Measurements from ENCODE around the gene VEGFB. TPM values are rescaled to one million over a fixed set of nuclear protein-coding genes. Genes with fewer than 3 reads are reported as not detected.

Gene VEGFB, protein sequence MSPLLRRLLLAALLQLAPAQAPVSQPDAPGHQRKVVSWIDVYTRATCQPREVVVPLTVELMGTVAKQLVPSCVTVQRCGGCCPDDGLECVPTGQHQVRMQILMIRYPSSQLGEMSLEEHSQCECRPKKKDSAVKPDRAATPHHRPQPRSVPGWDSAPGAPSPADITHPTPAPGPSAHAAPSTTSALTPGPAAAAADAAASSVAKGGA
- 10 to 100 TPM; 80.0 to 80.3 TPM for total RNA-seq

DNA sequence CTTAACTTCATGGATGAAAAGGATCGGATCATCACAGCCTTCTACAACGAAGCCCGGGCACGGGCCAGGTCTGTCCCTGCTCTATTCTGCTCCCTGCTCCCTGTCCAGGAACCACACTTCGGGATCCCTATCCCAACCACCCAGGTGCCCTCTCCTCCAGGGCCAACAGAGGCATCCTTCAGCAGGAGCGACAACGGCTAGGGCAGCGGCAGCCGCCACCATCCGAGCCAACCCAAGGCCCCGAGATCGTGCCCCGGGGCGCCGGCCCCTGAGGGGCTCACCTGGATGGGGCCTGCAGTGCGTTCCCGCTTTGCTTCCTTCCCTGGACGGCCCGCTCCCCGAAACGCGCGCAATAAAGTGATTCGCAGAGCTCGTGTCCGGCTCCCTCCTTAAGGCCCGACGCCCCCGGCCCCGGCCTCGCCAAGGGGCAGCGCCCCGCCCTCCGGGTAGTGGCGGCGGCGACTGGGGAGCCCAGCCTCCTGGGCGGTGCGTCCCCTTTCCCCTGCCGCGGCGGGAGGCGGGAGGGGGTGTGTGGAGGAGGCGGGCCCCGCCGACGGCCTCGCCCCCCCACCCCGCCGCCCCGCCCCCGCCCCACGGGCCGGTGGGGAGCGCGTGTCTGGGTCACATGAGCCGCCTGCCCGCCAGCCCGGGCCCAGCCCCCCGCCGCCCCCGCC lies at the start of gene VEGFB:
VEGFB (plus strand) TSS at position 672 of the 674 bp plus-strand sequence. CDS start 250 bp downstream, outside the sequence.
- intact Hi-C loops (cut with DNase I, micrococcal nuclease), result loop anchor here in 1 of 2 experiments (5.0 kb wide), 1 partner anchor 247 kb away; the partner anchor contains the start of gene OTUB1

DNA sequence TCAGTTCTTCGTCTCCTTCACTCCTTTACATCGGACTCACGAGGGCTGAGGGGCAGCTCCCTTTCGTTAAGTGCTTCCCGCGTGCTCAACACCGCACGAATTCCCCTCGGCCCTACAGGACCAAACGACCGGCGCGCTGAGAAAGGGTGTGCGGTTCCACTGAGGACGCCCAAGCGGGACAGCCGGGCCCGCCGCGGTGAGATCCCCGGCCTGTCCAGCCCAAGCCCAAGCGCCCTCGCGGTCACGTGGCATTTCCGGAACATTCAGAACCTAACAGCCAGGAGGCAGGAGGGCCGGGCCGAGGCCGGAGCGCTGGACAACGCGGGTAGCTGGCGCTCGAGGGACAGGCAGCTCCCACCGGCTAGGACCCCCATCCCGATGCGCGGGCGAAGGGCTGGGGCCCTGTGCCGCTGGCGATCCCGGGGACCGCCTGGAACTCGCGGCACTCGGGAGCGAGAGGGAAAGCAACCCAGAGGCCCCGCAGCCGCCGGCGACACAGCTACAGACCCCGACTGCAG lies 49.1 kb upstream of the VEGFB start:
- ChIA-PET POLR2A (interaction anchor here (0.9 to 2.3 kb wide), 9 partner anchors 9 to 1432 kb away, joined by 3 to 24 read pairs (median 3); partner anchors contain the start of genes FERMT3, PPP1R14B, PRDX5 and TRMT112), CTCF (interaction anchor here (0.6 to 3.9 kb wide), 10 partner anchors 9 to 340 kb away, joined by 3 to 40 read pairs (median 4); partner anchors contain the start of genes FERMT3, FKBP2, PRDX5 and TRMT112)
- Mint-ChIP-seq H3K27me3 (no peaks in the 10 kb centered on the region), H3K4me3 (no peak overlapping the region), H3K36me3 (ENCODE audit: low read depth) (peaks cover 12% of the 10 kb centered on the region), H3K4me1 (peaks cover 40% of the 10 kb centered on the region), H3K9me3 (ENCODE audit: low read depth) (no peaks in the 10 kb centered on the region), H3K27ac (peak overlapping the region; percentile 92)
- intact Hi-C loops (cut with DNase I, micrococcal nuclease), result loop anchor here (1.0 to 10.0 kb wide), 13 partner anchors 18 to 1458 kb away; partner anchors contain the start of genes MACROD1 (in 2 of the 2), COX8A (in 1 of the 2), DNAJC4 (in 1 of the 2) and ESRRA (in 1 of the 2)
- no peak for DNase-seq
- no peak for ATAC-seq

More for the DNA sequence above, at the start of gene VEGFB:
- ChIA-PET CTCF (no interaction called here), POLR2A (no interaction called here)
- H3K4me3 Mint-ChIP-seq, result peak within 1 kb of the TSS; percentile 84
- ATAC-seq (peak; percentile 49), DNase-seq (peak; percentile 81)
- peak within 1 kb of the TSS; percentile 81 for H3K27ac Mint-ChIP-seq
- H3K27me3 Mint-ChIP-seq, result no peaks in the 10 kb centered on the region
- H3K36me3 Mint-ChIP-seq (ENCODE audit: low read depth), result peaks cover 26% of the 10 kb centered on the region
- H3K4me1 Mint-ChIP-seq, result peaks cover 22% of the 10 kb centered on the region
- H3K9me3 Mint-ChIP-seq (ENCODE audit: low read depth), result no peaks in the 10 kb centered on the region

DNA sequence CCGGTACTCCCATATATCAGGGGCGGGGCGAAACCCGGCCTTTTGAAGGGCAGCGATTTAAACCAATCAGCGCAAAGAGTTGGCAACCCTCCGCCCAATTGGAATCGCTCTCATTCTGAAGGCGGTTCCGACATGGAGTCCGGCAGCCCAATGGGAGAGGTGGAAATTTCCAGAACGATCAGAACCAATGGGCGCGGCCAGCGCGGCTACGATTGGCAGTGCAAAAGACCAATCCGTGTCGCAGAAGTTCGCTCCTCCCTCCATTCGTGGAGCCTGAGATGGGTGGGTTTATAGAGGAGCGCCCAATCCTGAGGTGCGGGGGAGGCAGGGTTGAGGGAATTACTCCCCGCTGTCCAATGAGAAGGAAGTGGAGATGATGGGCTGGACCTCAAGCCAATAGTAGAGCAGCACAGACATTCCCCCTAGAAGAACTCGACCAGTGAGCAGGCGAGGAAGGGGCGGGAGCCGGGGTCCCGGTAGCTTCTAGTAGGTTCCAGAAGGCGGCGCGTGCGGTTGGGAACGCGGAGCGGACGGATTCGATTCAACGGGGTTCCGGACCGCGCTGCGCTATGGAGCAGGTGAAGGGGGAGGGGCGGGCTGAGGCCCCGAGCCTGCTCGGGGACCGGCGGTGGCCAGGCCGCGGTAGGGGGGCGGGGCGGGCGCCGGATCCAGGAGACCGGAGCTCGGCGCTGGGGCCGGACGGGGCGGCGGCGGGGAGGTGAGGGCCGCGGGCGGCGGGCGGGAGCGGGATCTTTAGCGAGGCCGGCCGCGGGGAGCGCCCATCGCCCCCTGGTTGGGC lies 48.5 kb upstream of the VEGFB start, which contains the start of gene STIP1:
STIP1 (plus strand) TSS at position 479 of the 799 bp plus-strand sequence; CDS start at position 570, 91 bp downstream.
- peaks cover 42% of the 10 kb centered on the region for H3K4me1 Mint-ChIP-seq

DNA sequence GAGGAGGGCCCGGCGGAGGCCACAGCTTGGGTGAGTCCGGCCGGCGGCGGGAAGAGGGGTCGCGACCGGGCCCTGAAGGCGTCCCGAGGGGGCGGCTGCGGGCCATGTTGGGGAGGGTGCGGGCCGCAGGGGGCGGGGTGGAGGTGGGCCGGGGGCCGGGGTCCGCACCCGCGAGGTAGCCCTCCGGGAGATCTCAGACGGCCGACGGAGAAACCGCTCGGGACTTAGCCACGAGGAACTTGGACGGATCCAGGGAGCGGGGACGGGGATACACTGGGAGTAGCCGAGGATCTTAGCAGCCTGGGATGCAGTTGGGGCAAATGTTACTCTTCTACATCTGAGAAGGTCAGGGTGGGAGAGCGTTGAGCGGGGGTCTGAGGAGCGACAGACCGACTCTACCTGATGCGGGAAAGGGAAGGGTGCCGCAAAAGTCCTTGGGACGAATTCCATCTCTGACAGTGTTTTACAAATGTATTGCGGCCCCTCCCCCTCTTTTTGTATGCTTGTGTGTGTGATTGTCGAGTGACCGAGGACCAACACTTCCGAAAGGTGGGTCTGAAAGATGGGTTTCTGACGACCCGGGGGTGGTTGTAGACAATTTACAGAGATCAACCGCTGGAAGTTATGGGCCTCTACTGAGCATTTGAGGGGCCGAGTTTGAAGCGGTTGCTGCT lies 47.8 kb upstream of the VEGFB start:
- CTCF ChIA-PET, result interaction anchor here (0.5 to 3.9 kb wide), 5 partner anchors 19 to 1336 kb away, joined by 3 to 40 read pairs (median 3); partner anchors contain the start of genes FERMT3, PRDX5 and TRMT112
- Mint-ChIP-seq H3K27me3 (no peaks in the 10 kb centered on the region), H3K4me1 (peaks cover 43% of the 10 kb centered on the region), H3K9me3 (ENCODE audit: low read depth) (no peaks in the 10 kb centered on the region), H3K4me3 (no peak overlapping the region), H3K36me3 (ENCODE audit: low read depth) (peaks cover 17% of the 10 kb centered on the region), H3K27ac (no peak overlapping the region)
- DNase-seq (peak; percentile 64), ATAC-seq (no peak)
- intact Hi-C loops (cut with DNase I, micrococcal nuclease), result loop anchor here (1.0 to 10.0 kb wide), 11 partner anchors 20 to 1459 kb away; partner anchors contain the start of genes NUDT22 (in 2 of the 2), TRPT1 (in 2 of the 2), ESRRA (in 1 of the 2) and FERMT3 (in 1 of the 2)
- POLR2A ChIA-PET, result interaction anchor here (0.6 to 2.3 kb wide), 12 partner anchors 11 to 1346 kb away, joined by 3 to 24 read pairs (median 5); partner anchors contain the start of genes FERMT3, NUDT22, PPP1R14B and PRDX5

More for the DNA sequence above, 48.5 kb upstream of the VEGFB start, which contains the start of gene STIP1:
- H3K4me3 Mint-ChIP-seq, result no peak within 1 kb of the TSS
- H3K36me3 Mint-ChIP-seq (ENCODE audit: low read depth), result peaks cover 17% of the 10 kb centered on the region
- peak within 1 kb of the TSS; percentile 92 for H3K27ac Mint-ChIP-seq
- no peaks in the 10 kb centered on the region for H3K27me3 Mint-ChIP-seq
- ChIA-PET POLR2A (interaction anchor here (1.0 to 2.3 kb wide), 10 partner anchors 10 to 504 kb away, joined by 3 to 24 read pairs (median 4); partner anchors contain the start of genes FERMT3, NUDT22, PPP1R14B and PRDX5), CTCF (interaction anchor here (0.5 to 3.9 kb wide), 7 partner anchors 10 to 287 kb away, joined by 3 to 40 read pairs (median 5); partner anchors contain the start of genes FERMT3, FKBP2, PRDX5 and TRMT112)
- H3K9me3 Mint-ChIP-seq (ENCODE audit: low read depth), result no peaks in the 10 kb centered on the region
- ATAC-seq, result peak; percentile 92
- peak; percentile 99 for DNase-seq
- intact Hi-C loops (cut with DNase I, micrococcal nuclease), result loop anchor here (1.0 to 10.0 kb wide), 18 partner anchors 19 to 1459 kb away; partner anchors contain the start of genes ESRRA (in 2 of the 2), MACROD1 (in 2 of the 2), NUDT22 (in 2 of the 2) and TRPT1 (in 2 of the 2)

DNA sequence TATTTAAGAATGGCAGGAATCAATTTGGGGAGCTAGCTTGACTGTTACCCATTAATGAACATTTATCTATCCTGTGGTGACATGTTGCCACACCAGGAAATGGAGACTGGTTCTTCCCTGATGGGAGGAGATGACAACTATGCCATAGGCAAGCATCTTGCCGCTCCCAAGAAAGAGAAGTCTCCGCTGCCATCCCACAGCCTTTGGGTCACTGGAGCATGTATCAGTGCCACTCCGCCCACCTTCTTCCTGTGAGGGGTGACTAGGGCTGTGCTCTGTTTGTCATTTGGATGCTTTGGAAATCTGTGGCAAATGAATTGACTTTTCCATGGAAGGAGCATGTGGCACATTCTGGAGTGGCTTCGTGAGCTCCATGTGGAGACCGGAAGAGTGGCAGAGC lies 42.0 kb upstream of the VEGFB start:
- H3K9me3 Mint-ChIP-seq (ENCODE audit: low read depth), result no peaks in the 10 kb centered on the region
- intact Hi-C loops (cut with DNase I, micrococcal nuclease), result no loop called here

DNA sequence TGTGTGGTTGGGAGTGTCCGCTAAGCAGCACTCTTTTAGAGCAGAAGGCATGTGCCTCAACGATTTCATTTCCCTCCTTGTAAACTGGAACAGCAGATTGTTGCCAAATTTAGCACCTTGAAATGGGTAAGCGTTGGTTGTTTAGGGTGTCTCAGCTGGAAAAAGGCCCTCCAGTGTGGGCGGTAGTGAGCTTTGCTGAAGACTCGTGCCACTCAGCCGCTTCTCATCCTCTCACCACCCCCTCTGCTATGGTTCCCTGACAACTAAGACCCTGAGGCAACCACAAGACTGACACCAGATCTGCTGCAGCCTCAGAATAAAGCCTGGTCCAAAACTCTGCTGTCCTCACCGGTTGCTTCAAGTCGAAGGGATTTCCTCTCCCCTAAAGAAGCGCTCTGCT lies 37.8 kb upstream of the VEGFB start:
- ATAC-seq, result no peak
- ChIA-PET POLR2A (interaction anchor here (0.7 kb wide), 1 partner anchor 11 kb away, joined by 3 read pairs; no protein-coding TSS in a partner anchor), CTCF (interaction anchor here (0.9 to 7.1 kb wide), 2 partner anchors 9 to 40 kb away, joined by 4 to 40 read pairs; partner anchors contain the start of gene FERMT3)
- Mint-ChIP-seq H3K27me3 (no peaks in the 10 kb centered on the region), H3K4me3 (no peak overlapping the region), H3K36me3 (ENCODE audit: low read depth) (peaks cover 73% of the 10 kb centered on the region), H3K9me3 (ENCODE audit: low read depth) (no peaks in the 10 kb centered on the region), H3K4me1 (peaks cover 8% of the 10 kb centered on the region), H3K27ac (peak overlapping the region; percentile 67)
- intact Hi-C loops (cut with DNase I, micrococcal nuclease), result no loop called here
- no peak for DNase-seq

More for the DNA sequence above, 42.0 kb upstream of the VEGFB start:
- Mint-ChIP-seq H3K4me3 (no peak overlapping the region), H3K27me3 (no peaks in the 10 kb centered on the region), H3K36me3 (ENCODE audit: low read depth) (peaks cover 66% of the 10 kb centered on the region), H3K27ac (peak overlapping the region; percentile 31), H3K4me1 (peaks cover 31% of the 10 kb centered on the region)
- DNase-seq (no peak), ATAC-seq (no peak)
- CTCF ChIA-PET, result interaction anchor here (0.6 to 7.1 kb wide), 2 partner anchors 14 to 120 kb away, joined by 4 to 40 read pairs; partner anchors contain the start of gene FERMT3
- POLR2A ChIA-PET, result no interaction called here

DNA sequence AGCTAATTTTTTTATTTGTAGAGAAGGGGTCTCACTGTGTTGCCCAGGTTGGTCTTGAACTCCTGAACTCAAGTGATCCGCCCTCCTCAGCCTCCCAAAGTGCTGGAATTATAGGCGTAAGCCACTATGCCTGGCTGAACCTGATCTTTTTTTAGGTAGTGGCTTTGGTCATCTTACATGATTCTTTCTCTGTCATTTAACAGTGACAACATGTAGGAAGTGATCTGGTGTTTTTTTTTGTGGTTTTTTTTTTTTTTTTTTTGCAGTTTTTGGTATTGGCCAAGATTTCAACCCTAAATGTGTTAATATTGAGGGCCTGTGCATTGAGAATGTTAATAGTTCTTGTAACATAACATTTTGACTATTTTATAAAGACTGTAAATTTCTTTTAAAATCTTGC lies 35.9 kb upstream of the VEGFB start:
- ChIA-PET POLR2A (no interaction called here), CTCF (no interaction called here)
- Mint-ChIP-seq H3K4me3 (no peak overlapping the region), H3K27ac (no peak overlapping the region), H3K9me3 (ENCODE audit: low read depth) (no peaks in the 10 kb centered on the region), H3K36me3 (ENCODE audit: low read depth) (peaks cover 73% of the 10 kb centered on the region), H3K4me1 (peaks cover 6% of the 10 kb centered on the region), H3K27me3 (no peaks in the 10 kb centered on the region)
- intact Hi-C loops (cut with DNase I, micrococcal nuclease), result no loop called here
- ATAC-seq (no peak), DNase-seq (no peak)

DNA sequence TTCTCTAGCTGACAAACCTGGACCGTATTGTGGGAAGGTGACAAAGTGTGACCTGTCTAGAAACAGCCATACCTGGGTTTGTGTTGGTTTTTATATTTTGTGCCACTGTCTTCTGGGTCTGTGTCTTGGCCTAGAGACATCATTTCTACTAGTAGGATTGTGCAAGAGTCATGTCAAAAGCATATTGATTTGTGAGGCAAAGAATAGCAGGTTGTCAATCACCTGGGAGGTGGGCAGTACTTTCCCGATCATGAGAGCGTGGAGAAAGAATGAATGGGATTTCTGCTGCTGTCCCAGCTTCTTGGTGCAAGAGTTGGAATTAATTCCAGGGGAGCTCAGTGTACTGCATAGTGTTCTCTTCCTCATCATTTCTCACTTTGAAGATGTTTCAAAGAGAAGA lies 32.8 kb upstream of the VEGFB start:
- no peaks in the 10 kb centered on the region for H3K9me3 Mint-ChIP-seq (ENCODE audit: low read depth)
- H3K4me1 Mint-ChIP-seq, result peaks cover 28% of the 10 kb centered on the region
- ATAC-seq (no peak), DNase-seq (no peak)
- H3K27ac Mint-ChIP-seq, result peak overlapping the region; percentile 19
- ChIA-PET CTCF (interaction anchor here (0.6 kb wide), 1 partner anchor 50 kb away, joined by 3 read pairs; no protein-coding TSS in a partner anchor), POLR2A (no interaction called here)
- H3K36me3 Mint-ChIP-seq (ENCODE audit: low read depth), result peaks cover 69% of the 10 kb centered on the region
- no peaks in the 10 kb centered on the region for H3K27me3 Mint-ChIP-seq
- intact Hi-C loops (cut with DNase I, micrococcal nuclease), result no loop called here
- H3K4me3 Mint-ChIP-seq, result no peak overlapping the region

DNA sequence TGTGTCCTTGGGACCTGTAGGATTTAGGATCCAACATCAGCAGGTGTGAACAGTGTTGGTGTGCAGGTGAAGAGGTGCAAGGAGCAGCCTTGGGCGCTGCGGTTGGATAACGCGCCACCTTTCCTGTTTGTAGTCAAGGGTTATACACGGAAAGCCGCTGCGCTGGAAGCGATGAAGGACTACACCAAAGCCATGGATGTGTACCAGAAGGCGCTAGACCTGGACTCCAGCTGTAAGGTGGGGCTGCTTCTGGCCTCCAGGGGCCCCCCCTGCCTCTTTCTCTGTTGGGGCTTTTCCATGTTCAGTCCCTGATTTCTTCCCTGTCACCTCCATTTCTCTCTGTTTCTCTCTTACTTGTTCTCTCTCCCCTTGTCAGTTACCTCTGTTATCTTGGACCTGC lies 31.4 kb upstream of the VEGFB start:
- Mint-ChIP-seq H3K4me3 (no peak overlapping the region), H3K9me3 (ENCODE audit: low read depth) (no peaks in the 10 kb centered on the region), H3K4me1 (peaks cover 31% of the 10 kb centered on the region), H3K27ac (no peak overlapping the region), H3K36me3 (ENCODE audit: low read depth) (peaks cover 72% of the 10 kb centered on the region), H3K27me3 (no peaks in the 10 kb centered on the region)
- intact Hi-C loops (cut with DNase I, micrococcal nuclease), result no loop called here
- no peak for DNase-seq
- ATAC-seq, result no peak
- CTCF ChIA-PET, result interaction anchor here (0.9 to 7.3 kb wide), 4 partner anchors 17 to 100 kb away, joined by 4 to 111 read pairs (median 22); partner anchors contain the start of genes CATSPERZ, ESRRA and STIP1
- POLR2A ChIA-PET, result no interaction called here
